Activated naive CD4-positive, alpha-beta T cell treated with anti-CD3 and anti-CD28 coated beads, Interleukin-2, amount 50 U/mL, for 72 hours (primary cell): Measurements from ENCODE around the gene SULT1E1. TPM values are rescaled to one million over a fixed set of nuclear protein-coding genes. Genes with fewer than 3 reads are reported as not detected.

ENCODE experiments used
- ATAC-seq, 2 donors: fragments of 150-1000 bp; cut with Tn5 transposase; 2 replicates each; pipeline ENCODE4 v1.10.0; 2021; ENCODE audit warnings: mild to moderate bottlenecking in 2 of 2, moderate library complexity in 2 of 2
- DNase-seq, 2 donors: peaks; one replicate each; pipeline ENCODE4 v3.0.0; 2021 to 2022; ENCODE audit warnings: low spot score in 2 of 2
- H3K27ac Mint-ChIP-seq, 2 donors: one replicate each; pipeline ENCODE4 v1.8.0; 2022; ENCODE audit warnings: mild to moderate bottlenecking in 2 of 2, mixed read lengths in 2 of 2
- H3K36me3 Mint-ChIP-seq, 2 donors: one replicate each; pipeline ENCODE4 v1.8.0; 2022; ENCODE audit warnings: mixed read lengths in 2 of 2
- H3K9me3 Mint-ChIP-seq, 2 donors: one replicate each; pipeline ENCODE4 v1.8.0; 2022; ENCODE audit warnings: mixed read lengths in 2 of 2
- total RNA-seq, 2 donors: library from RNA; stranded (reverse); gene quantifications; one replicate each; pipeline ENCODE4 v1.2.3, GENCODE V29; 2022

SULT1E1 gene
- total RNA-seq: not detected

- H3K27ac Mint-ChIP-seq: no peak within 1 kb of the TSS
- DNase-seq (no peak), ATAC-seq (no peak)
- H3K9me3 Mint-ChIP-seq: no peaks in the 10 kb centered on the region
- no peaks in the 10 kb centered on the region for H3K36me3 Mint-ChIP-seq
These were observed at the start of gene SULT1E1 for GRCh38 chr4:69860052-69860451. SULT1E1 (minus strand) TSS chr4:69860145; CDS start chr4:69857644, 2,501 bp downstream.

- ATAC-seq: no peak
- DNase-seq: no peak
- Mint-ChIP-seq H3K9me3 (no peaks in the 10 kb centered on the region), H3K36me3 (no peaks in the 10 kb centered on the region), H3K27ac (no peak overlapping the region)
These were observed 49.2 kb upstream of the SULT1E1 start for GRCh38 chr4:69909195-69909594.

- Mint-ChIP-seq H3K27ac (no peak overlapping the region), H3K9me3 (no peaks in the 10 kb centered on the region), H3K36me3 (no peaks in the 10 kb centered on the region)
- ATAC-seq (no peak), DNase-seq (no peak)
These were observed 47.2 kb upstream of the SULT1E1 start for GRCh38 chr4:69907151-69907550.

- DNase-seq (no peak), ATAC-seq (no peak)
- H3K27ac Mint-ChIP-seq: no peak overlapping the region
- no peaks in the 10 kb centered on the region for H3K36me3 Mint-ChIP-seq
- no peaks in the 10 kb centered on the region for H3K9me3 Mint-ChIP-seq
These were observed 36.7 kb upstream of the SULT1E1 start for GRCh38 chr4:69896530-69897116.

- Mint-ChIP-seq H3K36me3 (no peaks in the 10 kb centered on the region), H3K27ac (no peak overlapping the region), H3K9me3 (no peaks in the 10 kb centered on the region)
- no peak for DNase-seq
- no peak for ATAC-seq
These were observed 34.8 kb upstream of the SULT1E1 start for GRCh38 chr4:69894721-69895120.

GRCh38 chr4:69894186-69894585, 34.2 kb upstream of the SULT1E1 start:
- H3K9me3 Mint-ChIP-seq: no peaks in the 10 kb centered on the region
- DNase-seq (no peak), ATAC-seq (no peak)
- H3K27ac Mint-ChIP-seq: no peak overlapping the region
- H3K36me3 Mint-ChIP-seq: no peaks in the 10 kb centered on the region

GRCh38 chr4:69888336-69888735, 28.4 kb upstream of the SULT1E1 start:
- Mint-ChIP-seq H3K9me3 (peaks cover 0 to 5% of the 10 kb centered on the region in 2 donors), H3K36me3 (peaks cover 4 to 8% of the 10 kb centered on the region in 2 donors), H3K27ac (no peak overlapping the region)
- ATAC-seq (peak in 1 of 2 donors; percentile 41), DNase-seq (no peak)

- H3K36me3 Mint-ChIP-seq: peaks cover 4 to 8% of the 10 kb centered on the region in 2 donors
- peaks cover 0 to 5% of the 10 kb centered on the region in 2 donors for H3K9me3 Mint-ChIP-seq
- H3K27ac Mint-ChIP-seq: no peak overlapping the region
- ATAC-seq (no peak), DNase-seq (no peak)
These were observed 22.2 kb upstream of the SULT1E1 start for GRCh38 chr4:69882150-69882549.

GRCh38 chr4:69881173-69881773, 21.3 kb upstream of the SULT1E1 start:
- Mint-ChIP-seq H3K9me3 (peaks cover 0 to 5% of the 10 kb centered on the region in 2 donors), H3K36me3 (peaks cover 4 to 8% of the 10 kb centered on the region in 2 donors), H3K27ac (no peak overlapping the region)
- peak in 1 of 2 donors; percentile 5 for DNase-seq
- ATAC-seq: peak; percentile 59 to 82

- Mint-ChIP-seq H3K27ac (no peak overlapping the region), H3K36me3 (no peaks in the 10 kb centered on the region), H3K9me3 (no peaks in the 10 kb centered on the region)
- ATAC-seq (no peak), DNase-seq (no peak)
These were observed 18.3 kb upstream of the SULT1E1 start for GRCh38 chr4:69878250-69878649.

GRCh38 chr4:69877453-69877852, 17.5 kb upstream of the SULT1E1 start:
- ATAC-seq (peak in 1 of 2 donors; percentile 35), DNase-seq (no peak)
- Mint-ChIP-seq H3K27ac (no peak overlapping the region), H3K9me3 (no peaks in the 10 kb centered on the region), H3K36me3 (no peaks in the 10 kb centered on the region)

- H3K9me3 Mint-ChIP-seq: no peaks in the 10 kb centered on the region
These were observed 16.1 kb upstream of the SULT1E1 start for GRCh38 chr4:69876071-69876470.

GRCh38 chr4:69875576-69875975, 15.6 kb upstream of the SULT1E1 start:
- Mint-ChIP-seq H3K27ac (no peak overlapping the region), H3K36me3 (no peaks in the 10 kb centered on the region), H3K9me3 (no peaks in the 10 kb centered on the region)
- no peak for ATAC-seq
- DNase-seq: no peak

More at GRCh38 chr4:69876071-69876470, 16.1 kb upstream of the SULT1E1 start:
- DNase-seq (no peak), ATAC-seq (no peak)
- H3K27ac Mint-ChIP-seq: no peak overlapping the region
- no peaks in the 10 kb centered on the region for H3K36me3 Mint-ChIP-seq

GRCh38 chr4:69874507-69874906, 14.6 kb upstream of the SULT1E1 start:
- DNase-seq (no peak), ATAC-seq (peak in 1 of 2 donors; percentile 55)
- no peak overlapping the region for H3K27ac Mint-ChIP-seq
- H3K36me3 Mint-ChIP-seq: no peaks in the 10 kb centered on the region
- no peaks in the 10 kb centered on the region for H3K9me3 Mint-ChIP-seq

- no peaks in the 10 kb centered on the region for H3K9me3 Mint-ChIP-seq
These were observed 1.8 kb upstream of the SULT1E1 start for GRCh38 chr4:69861756-69862155.

GRCh38 chr4:69860521-69861298, 765 bp upstream of the SULT1E1 start:
- Mint-ChIP-seq H3K27ac (no peak overlapping the region), H3K36me3 (no peaks in the 10 kb centered on the region), H3K9me3 (no peaks in the 10 kb centered on the region)
- DNase-seq (no peak), ATAC-seq (no peak)

More at GRCh38 chr4:69861756-69862155, 1.8 kb upstream of the SULT1E1 start:
- no peak for DNase-seq
- ATAC-seq: no peak
- Mint-ChIP-seq H3K36me3 (no peaks in the 10 kb centered on the region), H3K27ac (no peak overlapping the region)

GRCh38 chr4:69859140-69859685, 732 bp downstream of the SULT1E1 start:
- DNase-seq: no peak
- no peak overlapping the region for H3K27ac Mint-ChIP-seq
- ATAC-seq: no peak
- H3K9me3 Mint-ChIP-seq: no peaks in the 10 kb centered on the region
- H3K36me3 Mint-ChIP-seq: no peaks in the 10 kb centered on the region
